SK-N-SH treated with all-trans-retinoic acid at 6 μM for 48 hours (cell line): Measurements from ENCODE around the gene RAB31.

Experiments
- ESRRG ChIP-seq: fragments of 250-450 bp; sonication (Bioruptor Pico); IDR thresholded peaks from 2 replicates; pipeline ENCODE4 v1.6.1; 2021; ENCODE audit warnings: mild to moderate bottlenecking
- PATZ1 ChIP-seq: fragments of 250-450 bp; sonication (Bioruptor Pico); IDR thresholded peaks from 2 replicates; pipeline ENCODE4 v1.8.0; 2020; ENCODE audit warnings: mild to moderate bottlenecking, moderate library complexity, borderline replicate concordance
- SNAI2 ChIP-seq: fragments of 250-450 bp; sonication (Bioruptor Pico); IDR thresholded peaks from 2 replicates; pipeline ENCODE4 v1.5.0; 2020; ENCODE audit warnings: mild to moderate bottlenecking, moderate library complexity
- ZC3H10 ChIP-seq: fragments of 250-450 bp; sonication (Bioruptor Pico); IDR thresholded peaks from 2 replicates; pipeline ENCODE4 v1.5.1; 2021; ENCODE audit warnings: mild to moderate bottlenecking, moderate library complexity

GRCh38 chr18:9734189-9734588 lies 26.1 kb downstream of the RAB31 start:
- no peak for TF ChIP-seq ESRRG
- no peak for TF ChIP-seq SNAI2 (CRISPR knock-in tag)
- TF ChIP-seq PATZ1 (CRISPR knock-in tag), result no peak
- no peak for TF ChIP-seq ZC3H10 (CRISPR knock-in tag)
